ENCODE data around the gene ELL.

DNA sequence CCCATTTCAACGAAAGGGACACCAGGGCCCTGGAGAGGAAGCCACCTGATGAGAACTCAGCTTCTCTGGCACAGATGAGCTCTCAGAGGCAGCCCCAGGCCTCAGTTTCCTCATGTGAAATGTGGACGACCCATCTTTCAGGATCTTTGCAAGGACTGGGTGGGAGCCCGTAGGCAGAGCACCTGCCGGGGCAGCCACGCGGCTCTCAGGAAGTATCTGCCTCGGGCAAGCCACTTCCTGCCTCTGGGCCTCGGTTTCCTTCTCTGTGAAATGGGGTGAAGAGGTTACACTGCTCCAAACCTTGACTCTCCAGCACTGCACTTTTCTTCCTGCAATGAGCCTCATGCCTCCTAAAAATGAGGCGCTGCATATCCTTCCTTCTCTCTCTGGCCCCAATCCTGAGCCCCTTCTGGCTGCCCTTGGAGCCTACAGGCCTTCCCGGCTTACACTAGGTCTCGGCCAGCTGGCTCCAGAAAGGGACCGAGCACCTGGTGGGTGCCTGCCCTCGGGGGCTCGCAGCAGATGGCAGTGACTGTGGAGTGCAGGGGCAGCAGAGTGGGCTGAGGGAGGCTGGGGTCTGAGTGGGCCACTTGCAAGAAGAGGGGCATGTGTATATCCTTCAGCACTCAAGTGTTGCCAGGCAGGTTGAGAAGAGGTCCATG lies 99.2 kb downstream of the ELL start:
- TF ChIP-seq EZH2 (IDR thresholded peaks at IDR 0.05; ENCODE audit: insufficient read depth, low read length), result no peak
- TF ChIP-seq, protein P1, sequence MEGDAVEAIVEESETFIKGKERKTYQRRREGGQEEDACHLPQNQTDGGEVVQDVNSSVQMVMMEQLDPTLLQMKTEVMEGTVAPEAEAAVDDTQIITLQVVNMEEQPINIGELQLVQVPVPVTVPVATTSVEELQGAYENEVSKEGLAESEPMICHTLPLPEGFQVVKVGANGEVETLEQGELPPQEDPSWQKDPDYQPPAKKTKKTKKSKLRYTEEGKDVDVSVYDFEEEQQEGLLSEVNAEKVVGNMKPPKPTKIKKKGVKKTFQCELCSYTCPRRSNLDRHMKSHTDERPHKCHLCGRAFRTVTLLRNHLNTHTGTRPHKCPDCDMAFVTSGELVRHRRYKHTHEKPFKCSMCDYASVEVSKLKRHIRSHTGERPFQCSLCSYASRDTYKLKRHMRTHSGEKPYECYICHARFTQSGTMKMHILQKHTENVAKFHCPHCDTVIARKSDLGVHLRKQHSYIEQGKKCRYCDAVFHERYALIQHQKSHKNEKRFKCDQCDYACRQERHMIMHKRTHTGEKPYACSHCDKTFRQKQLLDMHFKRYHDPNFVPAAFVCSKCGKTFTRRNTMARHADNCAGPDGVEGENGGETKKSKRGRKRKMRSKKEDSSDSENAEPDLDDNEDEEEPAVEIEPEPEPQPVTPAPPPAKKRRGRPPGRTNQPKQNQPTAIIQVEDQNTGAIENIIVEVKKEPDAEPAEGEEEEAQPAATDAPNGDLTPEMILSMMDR (IDR thresholded peaks at IDR 0.05; ENCODE audit: insufficient read depth, low read depth, low read length), result no peak
